MCF 10A (cell line): Measurements from ENCODE around the gene ADM5. TPM values are rescaled to one million over a fixed set of nuclear protein-coding genes. Genes with fewer than 3 reads are reported as not detected.
A peak's percentile ranks its signal among the peaks of the same experiment; 100 is the strongest.

ENCODE experiments used
- BruUV-seq: library from RNA; stranded (reverse); fragments of 400-500 nt; replicated peaks from 2 replicates; lab custom pipeline; 2021; lab: Mats Ljungman, UMichigan
- CTCF ChIA-PET: fragments of 300-600 bp; sonication (Branson Sonifier 250); formaldehyde crosslinking; extraction: SDS; loops from one replicate; lab custom pipeline; 2021; ENCODE audit warnings: antibody characterized with exemption, inconsistent platforms; lab: Yijun Ruan, JAX
- POLR2A ChIA-PET: fragments of 300-600, 350-650 bp; sonication (Branson Sonifier 250); formaldehyde crosslinking; extraction: SDS; loops from one replicate; lab custom pipeline; 2020; ENCODE audit warnings: antibody characterized with exemption, inconsistent platforms; lab: Yijun Ruan, JAX
- DNase-seq: peaks from one replicate; pipeline ENCODE4 v3.0.0-alpha.2; 2018; ENCODE audit not compliant: unreplicated experiment
- H3K27ac Mint-ChIP-seq: one replicate; pipeline ENCODE4 v1.8.0; 2022; ENCODE audit warnings: mild to moderate bottlenecking, low read depth, mixed read lengths; ENCODE audit not compliant: unreplicated experiment
- H3K27me3 Mint-ChIP-seq: one replicate; pipeline ENCODE4 v1.8.0; 2022; ENCODE audit warnings: mixed read lengths; ENCODE audit not compliant: insufficient read depth, unreplicated experiment
- H3K36me3 Mint-ChIP-seq: one replicate; pipeline ENCODE4 v1.8.0; 2022; ENCODE audit warnings: mild to moderate bottlenecking, moderate library complexity, mixed read lengths; ENCODE audit not compliant: insufficient read depth, unreplicated experiment
- H3K4me1 Mint-ChIP-seq: one replicate; pipeline ENCODE4 v1.8.0; 2022; ENCODE audit warnings: mixed read lengths; ENCODE audit not compliant: insufficient read depth, unreplicated experiment
- H3K4me3 Mint-ChIP-seq: one replicate; pipeline ENCODE4 v1.8.0; 2022; ENCODE audit warnings: mild to moderate bottlenecking, moderate library complexity, mixed read lengths; ENCODE audit not compliant: unreplicated experiment
- H3K9me3 Mint-ChIP-seq: one replicate; pipeline ENCODE4 v1.8.0; 2022; ENCODE audit warnings: mixed read lengths; ENCODE audit not compliant: unreplicated experiment
- intact Hi-C: fragments of 100-400 bp; cut with micrococcal nuclease; formaldehyde crosslinking; loops from 2 replicates; pipeline ENCODE4 v1.14.1; 2022
- total RNA-seq: library from RNA; stranded (reverse); gene quantifications from 2 replicates; pipeline ENCODE4 v1.2.3, GENCODE V29; 2022
- TF ChIP-seq, protein P1 (sequence below): fragments of 200-600 bp; IDR thresholded peaks from one replicate; pipeline ENCODE4 v1.8.0; 2022; ENCODE audit warnings: antibody characterized with exemption, mild to moderate bottlenecking; ENCODE audit not compliant: unreplicated experiment

Gene ADM5
- total RNA-seq, 1 experiment from 2014 or later = 1.8 TPM

DNA sequence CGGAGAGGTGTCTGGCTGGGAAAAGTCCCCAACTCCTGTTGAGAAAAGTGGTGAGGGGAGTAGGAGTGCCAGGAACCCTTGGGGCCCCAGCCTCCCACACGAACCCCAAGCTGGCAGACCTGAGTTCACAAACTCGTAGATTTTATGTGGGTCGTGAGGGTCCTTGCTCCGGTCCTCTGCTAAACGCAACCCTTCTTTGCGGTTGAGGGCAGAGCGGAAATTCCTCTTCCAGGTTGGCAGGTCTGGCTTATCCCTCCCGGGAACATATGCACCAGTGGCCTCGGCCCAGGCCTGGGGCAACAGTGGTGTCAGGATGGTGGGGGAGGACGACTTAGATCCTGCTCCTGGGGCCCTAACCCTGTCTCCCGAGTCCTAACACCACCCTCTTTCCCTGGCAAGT lies 26.2 kb upstream of the ADM5 start:
- no peaks in the 10 kb centered on the region for H3K27me3 Mint-ChIP-seq
- no peak overlapping the region for H3K27ac Mint-ChIP-seq
- peaks cover 37% of the 10 kb centered on the region for H3K36me3 Mint-ChIP-seq
- no TSS peak for BruUV-seq
- POLR2A ChIA-PET = interaction anchor here (0.7 to 11.4 kb wide), 8 partner anchors 8 to 385 kb away, joined by 3 to 167 read pairs (median 8); partner anchors contain the start of genes PRMT1, RRAS and SCAF1
- CTCF ChIA-PET = no interaction called here
- H3K4me3 Mint-ChIP-seq = peak overlapping the region; percentile 91
- intact Hi-C loops = no loop called here
- TF ChIP-seq, protein P1, sequence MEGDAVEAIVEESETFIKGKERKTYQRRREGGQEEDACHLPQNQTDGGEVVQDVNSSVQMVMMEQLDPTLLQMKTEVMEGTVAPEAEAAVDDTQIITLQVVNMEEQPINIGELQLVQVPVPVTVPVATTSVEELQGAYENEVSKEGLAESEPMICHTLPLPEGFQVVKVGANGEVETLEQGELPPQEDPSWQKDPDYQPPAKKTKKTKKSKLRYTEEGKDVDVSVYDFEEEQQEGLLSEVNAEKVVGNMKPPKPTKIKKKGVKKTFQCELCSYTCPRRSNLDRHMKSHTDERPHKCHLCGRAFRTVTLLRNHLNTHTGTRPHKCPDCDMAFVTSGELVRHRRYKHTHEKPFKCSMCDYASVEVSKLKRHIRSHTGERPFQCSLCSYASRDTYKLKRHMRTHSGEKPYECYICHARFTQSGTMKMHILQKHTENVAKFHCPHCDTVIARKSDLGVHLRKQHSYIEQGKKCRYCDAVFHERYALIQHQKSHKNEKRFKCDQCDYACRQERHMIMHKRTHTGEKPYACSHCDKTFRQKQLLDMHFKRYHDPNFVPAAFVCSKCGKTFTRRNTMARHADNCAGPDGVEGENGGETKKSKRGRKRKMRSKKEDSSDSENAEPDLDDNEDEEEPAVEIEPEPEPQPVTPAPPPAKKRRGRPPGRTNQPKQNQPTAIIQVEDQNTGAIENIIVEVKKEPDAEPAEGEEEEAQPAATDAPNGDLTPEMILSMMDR = no peak
- no peaks in the 10 kb centered on the region for H3K9me3 Mint-ChIP-seq
- peaks cover 17% of the 10 kb centered on the region for H3K4me1 Mint-ChIP-seq
- DNase-seq = no peak

DNA sequence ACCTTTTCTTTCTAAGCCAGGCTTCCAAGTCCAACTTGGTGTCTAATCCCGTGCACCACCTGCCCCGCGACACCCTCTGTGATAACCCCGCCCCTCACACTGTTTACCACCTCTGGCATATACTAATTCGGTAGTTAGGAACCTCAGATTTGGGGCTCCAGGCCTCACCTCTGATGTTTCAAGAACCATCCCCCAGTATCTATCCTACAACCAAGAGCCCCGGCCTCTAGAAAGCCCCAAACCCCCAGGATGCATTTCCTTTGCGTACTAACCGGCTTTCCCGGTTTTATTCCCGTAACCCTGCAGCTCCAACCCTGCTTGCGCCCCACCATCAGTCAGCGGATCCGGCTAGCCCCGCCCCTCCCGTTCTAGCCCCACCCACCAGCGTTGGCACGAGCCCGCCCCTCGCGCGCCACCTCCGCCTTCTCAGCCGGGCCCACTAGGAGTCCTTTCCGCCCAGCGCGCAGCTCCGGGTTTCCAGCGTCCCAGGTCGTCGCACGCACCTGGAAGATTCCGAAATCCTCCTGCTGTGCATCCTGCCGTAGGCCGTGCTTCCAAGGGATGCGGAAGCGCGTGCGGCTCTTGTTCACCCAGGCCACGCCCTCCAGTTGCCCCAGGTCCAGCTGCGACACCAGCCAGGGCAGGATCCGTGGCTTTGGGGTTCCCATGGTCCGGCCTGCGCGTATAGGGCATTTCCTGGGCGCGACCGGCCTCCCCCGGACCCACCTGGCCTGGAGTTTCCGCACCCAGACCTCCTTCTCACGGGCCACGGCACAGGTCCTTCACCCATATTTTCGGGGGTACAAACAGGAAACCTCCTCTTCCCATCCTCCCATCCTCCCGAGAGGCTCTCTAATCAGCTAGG lies 25.0 kb upstream of the ADM5 start:
- BruUV-seq = no TSS peak
- no peaks in the 10 kb centered on the region for H3K9me3 Mint-ChIP-seq
- intact Hi-C loops = loop anchor here (1.0 kb wide), 1 partner anchor 22 kb away; the partner anchor contains the start of gene SCAF1
- H3K4me3 Mint-ChIP-seq = peak overlapping the region; percentile 91
- H3K4me1 Mint-ChIP-seq = peaks cover 17% of the 10 kb centered on the region
- H3K27ac Mint-ChIP-seq = peak overlapping the region; percentile 91
- peak; percentile 96 for DNase-seq
- TF ChIP-seq, protein P1 = no peak
- no peaks in the 10 kb centered on the region for H3K27me3 Mint-ChIP-seq
- peaks cover 42% of the 10 kb centered on the region for H3K36me3 Mint-ChIP-seq
- CTCF ChIA-PET = interaction anchor here (0.6 to 1.7 kb wide), 8 partner anchors 8 to 132 kb away, joined by 3 to 5 read pairs (median 3); no protein-coding TSS in a partner anchor
- POLR2A ChIA-PET = interaction anchor here (0.7 to 11.4 kb wide), 27 partner anchors 9 to 1030 kb away, joined by 3 to 167 read pairs (median 5); partner anchors contain the start of genes AKT1S1, ALDH16A1, AP2A1 and NOSIP

DNA sequence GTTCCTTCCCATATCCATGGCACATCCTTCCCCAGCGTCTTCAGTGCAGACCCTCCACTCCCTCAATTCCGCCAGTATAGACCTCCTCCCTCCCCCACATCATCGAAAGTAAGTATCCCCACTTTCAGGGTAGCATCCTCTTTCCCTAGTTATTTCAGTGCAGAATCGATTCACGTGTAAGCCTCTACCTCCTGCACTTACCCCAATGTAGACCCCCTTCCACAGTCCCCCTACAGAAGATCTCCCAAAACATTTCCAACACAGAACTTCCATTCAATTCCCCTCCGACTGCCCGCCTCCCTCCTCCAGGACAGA lies 24.4 kb upstream of the ADM5 start:
- ChIA-PET CTCF (interaction anchor here (0.7 to 1.7 kb wide), 5 partner anchors 8 to 132 kb away, joined by 3 to 5 read pairs (median 3); no protein-coding TSS in a partner anchor), POLR2A (interaction anchor here (0.7 to 11.4 kb wide), 26 partner anchors 10 to 1031 kb away, joined by 3 to 167 read pairs (median 6); partner anchors contain the start of genes AKT1S1, ALDH16A1, AP2A1 and NOSIP)
- BruUV-seq = no TSS peak
- Mint-ChIP-seq H3K27me3 (no peaks in the 10 kb centered on the region), H3K4me1 (peaks cover 17% of the 10 kb centered on the region), H3K9me3 (no peaks in the 10 kb centered on the region), H3K4me3 (peak overlapping the region; percentile 91), H3K36me3 (peaks cover 38% of the 10 kb centered on the region), H3K27ac (peak overlapping the region; percentile 91)
- peak; percentile 9 for DNase-seq
- intact Hi-C loops = loop anchor here (1.0 kb wide), 1 partner anchor 23 kb away; the partner anchor contains the start of gene SCAF1
- TF ChIP-seq, protein P1 = no peak
